ENCODE data around the gene SPRING1.
A peak's percentile ranks its signal among the peaks of the same experiment; 100 is the strongest.

The SPRING1 gene

GRCh38 chr12:116708826-116709756 lies 28.8 kb downstream of the SPRING1 start:
- H3K9me3 Mint-ChIP-seq: no peaks in the 10 kb centered on the region
- DNase-seq: peak; percentile 65
- peak overlapping the region; percentile 48 for H3K4me3 Mint-ChIP-seq
- H3K4me1 Mint-ChIP-seq (ENCODE audit: low read depth): peaks cover 11% of the 10 kb centered on the region
- no peak overlapping the region for H3K27ac Mint-ChIP-seq
- peaks cover 9% of the 10 kb centered on the region for H3K27me3 Mint-ChIP-seq
- H3K36me3 Mint-ChIP-seq (ENCODE audit: low read depth): peaks cover 12% of the 10 kb centered on the region

- Mint-ChIP-seq H3K36me3 (ENCODE audit: low read depth) (peaks cover 7% of the 10 kb centered on the region), H3K27ac (no peak overlapping the region), H3K4me1 (ENCODE audit: low read depth) (peaks cover 12% of the 10 kb centered on the region), H3K4me3 (no peak overlapping the region), H3K9me3 (no peaks in the 10 kb centered on the region), H3K27me3 (peaks cover 11% of the 10 kb centered on the region)
- no peak for DNase-seq
Observed at GRCh38 chr12:116707751-116708150, 30.1 kb downstream of the SPRING1 start.

- Mint-ChIP-seq H3K36me3 (ENCODE audit: low read depth) (no peaks in the 10 kb centered on the region), H3K27me3 (peaks cover 2% of the 10 kb centered on the region), H3K4me1 (ENCODE audit: low read depth) (peaks cover 2% of the 10 kb centered on the region), H3K4me3 (no peak overlapping the region), H3K27ac (no peak overlapping the region), H3K9me3 (no peaks in the 10 kb centered on the region)
- peak; percentile 74 for DNase-seq
Observed at GRCh38 chr12:116703214-116703795, 34.6 kb downstream of the SPRING1 start.

- no peaks in the 10 kb centered on the region for H3K36me3 Mint-ChIP-seq (ENCODE audit: low read depth)
Observed at GRCh38 chr12:116701432-116701831, 36.4 kb downstream of the SPRING1 start.

GRCh38 chr12:116700066-116700465 lies 37.8 kb downstream of the SPRING1 start:
- H3K27me3 Mint-ChIP-seq: peaks cover 14% of the 10 kb centered on the region
- peaks cover 2% of the 10 kb centered on the region for H3K4me1 Mint-ChIP-seq (ENCODE audit: low read depth)
- DNase-seq: no peak
- H3K9me3 Mint-ChIP-seq: no peaks in the 10 kb centered on the region
- H3K4me3 Mint-ChIP-seq: no peak overlapping the region
- H3K27ac Mint-ChIP-seq: no peak overlapping the region
- no peaks in the 10 kb centered on the region for H3K36me3 Mint-ChIP-seq (ENCODE audit: low read depth)

More at GRCh38 chr12:116701432-116701831, 36.4 kb downstream of the SPRING1 start:
- H3K27ac Mint-ChIP-seq: no peak overlapping the region
- no peaks in the 10 kb centered on the region for H3K9me3 Mint-ChIP-seq
- DNase-seq: no peak
- peaks cover 2% of the 10 kb centered on the region for H3K4me1 Mint-ChIP-seq (ENCODE audit: low read depth)
- no peak overlapping the region for H3K4me3 Mint-ChIP-seq
- H3K27me3 Mint-ChIP-seq: peaks cover 5% of the 10 kb centered on the region

GRCh38 chr12:116698554-116699075 lies 39.3 kb downstream of the SPRING1 start:
- H3K4me1 Mint-ChIP-seq (ENCODE audit: low read depth): peaks cover 2% of the 10 kb centered on the region
- H3K4me3 Mint-ChIP-seq: no peak overlapping the region
- DNase-seq: no peak
- H3K27me3 Mint-ChIP-seq: peaks cover 28% of the 10 kb centered on the region
- no peaks in the 10 kb centered on the region for H3K36me3 Mint-ChIP-seq (ENCODE audit: low read depth)
- no peaks in the 10 kb centered on the region for H3K9me3 Mint-ChIP-seq
- no peak overlapping the region for H3K27ac Mint-ChIP-seq

GRCh38 chr12:116698116-116698515 lies 39.8 kb downstream of the SPRING1 start:
- no peak for DNase-seq
- Mint-ChIP-seq H3K27ac (no peak overlapping the region), H3K9me3 (no peaks in the 10 kb centered on the region), H3K36me3 (ENCODE audit: low read depth) (no peaks in the 10 kb centered on the region), H3K4me3 (no peak overlapping the region), H3K27me3 (peaks cover 31% of the 10 kb centered on the region), H3K4me1 (ENCODE audit: low read depth) (peaks cover 3% of the 10 kb centered on the region)

GRCh38 chr12:116697716-116698115 lies 40.2 kb downstream of the SPRING1 start:
- no peak overlapping the region for H3K27ac Mint-ChIP-seq
- H3K4me1 Mint-ChIP-seq (ENCODE audit: low read depth): peaks cover 3% of the 10 kb centered on the region
- no peak for DNase-seq
- H3K9me3 Mint-ChIP-seq: no peaks in the 10 kb centered on the region
- H3K36me3 Mint-ChIP-seq (ENCODE audit: low read depth): no peaks in the 10 kb centered on the region
- H3K27me3 Mint-ChIP-seq: peaks cover 33% of the 10 kb centered on the region
- H3K4me3 Mint-ChIP-seq: no peak overlapping the region

GRCh38 chr12:116697305-116697704 lies 40.6 kb downstream of the SPRING1 start:
- peaks cover 34% of the 10 kb centered on the region for H3K27me3 Mint-ChIP-seq
- no peak overlapping the region for H3K27ac Mint-ChIP-seq
- H3K4me1 Mint-ChIP-seq (ENCODE audit: low read depth): peaks cover 3% of the 10 kb centered on the region
- no peaks in the 10 kb centered on the region for H3K36me3 Mint-ChIP-seq (ENCODE audit: low read depth)
- no peak overlapping the region for H3K4me3 Mint-ChIP-seq
- H3K9me3 Mint-ChIP-seq: no peaks in the 10 kb centered on the region
- DNase-seq: no peak

- no peaks in the 10 kb centered on the region for H3K36me3 Mint-ChIP-seq (ENCODE audit: low read depth)
- no peak overlapping the region for H3K4me3 Mint-ChIP-seq
- peaks cover 44% of the 10 kb centered on the region for H3K27me3 Mint-ChIP-seq
- no peaks in the 10 kb centered on the region for H3K9me3 Mint-ChIP-seq
- DNase-seq: no peak
- H3K4me1 Mint-ChIP-seq (ENCODE audit: low read depth): peaks cover 3% of the 10 kb centered on the region
- H3K27ac Mint-ChIP-seq: no peak overlapping the region
Observed at GRCh38 chr12:116695464-116695725, 42.5 kb downstream of the SPRING1 start.

GRCh38 chr12:116694653-116695463 lies 43.0 kb downstream of the SPRING1 start:
- H3K4me1 Mint-ChIP-seq (ENCODE audit: low read depth): peaks cover 3% of the 10 kb centered on the region
- H3K36me3 Mint-ChIP-seq (ENCODE audit: low read depth): no peaks in the 10 kb centered on the region
- no peak for DNase-seq
- no peak overlapping the region for H3K27ac Mint-ChIP-seq
- peaks cover 44% of the 10 kb centered on the region for H3K27me3 Mint-ChIP-seq
- no peaks in the 10 kb centered on the region for H3K9me3 Mint-ChIP-seq
- no peak overlapping the region for H3K4me3 Mint-ChIP-seq

GRCh38 chr12:116693286-116694227 lies 44.3 kb downstream of the SPRING1 start:
- Mint-ChIP-seq H3K9me3 (no peaks in the 10 kb centered on the region), H3K4me1 (ENCODE audit: low read depth) (peaks cover 3% of the 10 kb centered on the region), H3K27me3 (peaks cover 44% of the 10 kb centered on the region), H3K36me3 (ENCODE audit: low read depth) (no peaks in the 10 kb centered on the region), H3K27ac (no peak overlapping the region), H3K4me3 (no peak overlapping the region)
- DNase-seq: no peak

GRCh38 chr12:116692605-116693004 lies 45.3 kb downstream of the SPRING1 start:
- H3K27ac Mint-ChIP-seq: no peak overlapping the region
- H3K4me3 Mint-ChIP-seq: no peak overlapping the region
- no peaks in the 10 kb centered on the region for H3K9me3 Mint-ChIP-seq
- DNase-seq: no peak
- H3K36me3 Mint-ChIP-seq (ENCODE audit: low read depth): no peaks in the 10 kb centered on the region
- H3K27me3 Mint-ChIP-seq: peaks cover 44% of the 10 kb centered on the region
- peaks cover 3% of the 10 kb centered on the region for H3K4me1 Mint-ChIP-seq (ENCODE audit: low read depth)

GRCh38 chr12:116691636-116692035 lies 46.2 kb downstream of the SPRING1 start:
- Mint-ChIP-seq H3K36me3 (ENCODE audit: low read depth) (no peaks in the 10 kb centered on the region), H3K27ac (no peak overlapping the region), H3K27me3 (peaks cover 43% of the 10 kb centered on the region), H3K9me3 (no peaks in the 10 kb centered on the region), H3K4me3 (no peak overlapping the region), H3K4me1 (ENCODE audit: low read depth) (peaks cover 3% of the 10 kb centered on the region)
- DNase-seq: no peak
